Measurements from ENCODE around the gene BIRC7.

The BIRC7 gene

GRCh38 chr20:63235399-63235983 is at the start of gene BIRC7:
Gene BIRC7 (plus strand): TSS chr20:63235905. CDS start chr20:63236097, 192 bp downstream.
- DNase-seq = no peak

GRCh38 chr20:63186084-63186483 is 49.6 kb upstream of the BIRC7 start:
- no peak for DNase-seq

- no peak for DNase-seq
These were observed 49.0 kb upstream of the BIRC7 start for GRCh38 chr20:63186528-63187316.

GRCh38 chr20:63187338-63188158 is 48.2 kb upstream of the BIRC7 start:
- no peak for DNase-seq

- no peak for DNase-seq
These were observed 47.6 kb upstream of the BIRC7 start for GRCh38 chr20:63188159-63188442.

GRCh38 chr20:63188641-63189321 is 46.9 kb upstream of the BIRC7 start:
- no peak for DNase-seq

- DNase-seq = no peak
These were observed 46.4 kb upstream of the BIRC7 start for GRCh38 chr20:63189322-63189642.

GRCh38 chr20:63189846-63190559 is 45.7 kb upstream of the BIRC7 start:
- no peak for DNase-seq

- DNase-seq = no peak
These were observed 44.9 kb upstream of the BIRC7 start for GRCh38 chr20:63190828-63191227.

- DNase-seq = no peak
These were observed 44.3 kb upstream of the BIRC7 start for GRCh38 chr20:63191400-63191799.

- no peak for DNase-seq
These were observed 43.0 kb upstream of the BIRC7 start for GRCh38 chr20:63192721-63193120.

GRCh38 chr20:63194007-63194796 is 41.5 kb upstream of the BIRC7 start:
- no peak for DNase-seq

GRCh38 chr20:63194797-63195173 is 40.9 kb upstream of the BIRC7 start:
- DNase-seq = no peak

- no peak for DNase-seq
These were observed 38.8 kb upstream of the BIRC7 start for GRCh38 chr20:63196768-63197470.

- DNase-seq = no peak
These were observed 37.1 kb upstream of the BIRC7 start for GRCh38 chr20:63198606-63199005.

- no peak for DNase-seq
These were observed 33.7 kb upstream of the BIRC7 start for GRCh38 chr20:63202021-63202420.

- no peak for DNase-seq
These were observed 32.7 kb upstream of the BIRC7 start for GRCh38 chr20:63202811-63203526.

- DNase-seq = no peak
These were observed 31.3 kb upstream of the BIRC7 start for GRCh38 chr20:63204362-63204761.

GRCh38 chr20:63205896-63206295 is 29.8 kb upstream of the BIRC7 start:
- DNase-seq = no peak

- no peak for DNase-seq
These were observed 28.8 kb upstream of the BIRC7 start for GRCh38 chr20:63206878-63207277.

Data from stimulated activated CD4-positive, alpha-beta T cell treated with anti-CD3 and anti-CD28 coated beads, Interleukin-4, amount 100 ng/mL, for 4 hours (primary cell).